SU-DHL-6 (cell line): ENCODE measurements around the gene RPTOR.

Experiments used
- H2AFZ ChIP-seq: fragments of 200-600 bp; sonication (generic); 2 replicates; pipeline ENCODE4 v1.6.1; 2014; ENCODE audit warnings: low read depth, mild to moderate bottlenecking, moderate library complexity, mixed read lengths, antibody characterized with exemption, low read length; ENCODE audit not compliant: severe bottlenecking
- H3F3A ChIP-seq: fragments of 200-600 bp; shearing (Covaris generic); 2 replicates; pipeline ENCODE4 v1.6.0; 2016; ENCODE audit warnings: antibody characterized with exemption, mild to moderate bottlenecking; ENCODE audit not compliant: insufficient read depth
- H3K27ac ChIP-seq: fragments of 200-600 bp; sonication (generic); 2 replicates; pipeline ENCODE4 v1.5.1; 2016; ENCODE audit warnings: low read depth, mild to moderate bottlenecking, low read length, moderate library complexity, mixed read lengths
- H3K27me3 ChIP-seq: fragments of 200-600 bp; sonication (generic), shearing (Covaris generic); 2 replicates; pipeline ENCODE4 v1.6.0; 2014; ENCODE audit warnings: mild to moderate bottlenecking, low read length
- H3K36me3 ChIP-seq: fragments of 200-600 bp; sonication (generic); 2 replicates; pipeline ENCODE4 v1.6.1; 2014; ENCODE audit warnings: mild to moderate bottlenecking, low read length, mixed read lengths
- H3K4me2 ChIP-seq: fragments of 300-600, 200-600 bp; shearing (Covaris generic), sonication (generic); 2 replicates; pipeline ENCODE4 v1.6.0; 2014; ENCODE audit warnings: low read length, low read depth, mild to moderate bottlenecking; ENCODE audit not compliant: poor library complexity, severe bottlenecking
- H3K4me3 ChIP-seq: fragments of 200-600 bp; sonication (generic); 2 replicates; pipeline ENCODE4 v1.5.1; 2014; ENCODE audit warnings: antibody characterized with exemption, low read length, mild to moderate bottlenecking, mixed read lengths; ENCODE audit not compliant: insufficient read depth, poor library complexity, severe bottlenecking
- H3K79me2 ChIP-seq: fragments of 200-600 bp; sonication (generic); 2 replicates; pipeline ENCODE4 v1.6.1; 2014; ENCODE audit warnings: mild to moderate bottlenecking, low read length, moderate library complexity; ENCODE audit not compliant: insufficient read depth
- H3K9ac ChIP-seq: fragments of 200-600 bp; sonication (generic); 2 replicates; pipeline ENCODE4 v1.7.0; 2014; ENCODE audit warnings: mild to moderate bottlenecking, low read length
- H3K9me2 ChIP-seq: fragments of 200-600 bp; sonication (generic); replicated peaks from 2 replicates; pipeline ENCODE4 v1.6.1; 2014; ENCODE audit warnings: low read length; ENCODE audit not compliant: insufficient read depth
- H3K9me3 ChIP-seq: fragments of 200-600 bp; sonication (generic); 2 replicates; pipeline ENCODE4 v1.6.1; 2014; ENCODE audit warnings: low read length, mixed read lengths; ENCODE audit not compliant: insufficient read depth
- H4K20me1 ChIP-seq: fragments of 200-600 bp; sonication (generic); 2 replicates; pipeline ENCODE4 v1.6.1; 2014; ENCODE audit warnings: low read depth, mild to moderate bottlenecking, antibody characterized with exemption, low read length, moderate library complexity, mixed read lengths
- EZH2phosphoT487 ChIP-seq: fragments of 200-600 bp; sonication (generic), shearing (Covaris generic); conservative IDR thresholded peaks from 2 replicates; pipeline ENCODE4 v1.6.1; 2018; ENCODE audit warnings: mild to moderate bottlenecking, antibody characterized with exemption, low read length, moderate library complexity, mixed read lengths
- TF ChIP-seq, protein P1 (sequence below): fragments of 200-600 bp; sonication (generic); IDR thresholded peaks from one replicate; pipeline ENCODE4 v1.5.1; 2017; ENCODE audit warnings: antibody characterized with exemption, mild to moderate bottlenecking, low read length, moderate library complexity; ENCODE audit not compliant: insufficient read depth, poor library complexity, severe bottlenecking

The RPTOR gene

DNA sequence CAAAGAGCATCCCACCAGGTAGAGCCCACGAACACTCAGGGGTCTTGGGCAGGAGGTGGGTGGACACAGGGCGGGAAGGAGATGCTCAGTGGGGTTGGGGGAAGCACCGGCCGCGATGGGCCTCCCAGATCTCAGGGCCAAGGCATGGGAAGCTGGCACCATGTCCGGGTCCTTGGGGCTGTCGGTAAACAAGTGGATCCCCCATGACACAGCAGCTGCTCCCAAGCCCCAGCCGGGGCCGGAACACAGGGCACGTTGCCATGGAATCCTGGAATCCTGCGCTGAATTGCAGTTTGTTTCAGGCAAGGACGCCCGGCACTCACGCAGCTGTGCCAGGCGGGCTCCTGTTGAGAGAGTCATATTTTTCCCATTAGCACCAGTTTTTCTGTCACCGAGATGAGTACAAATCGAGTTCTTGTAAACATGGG lies 424.0 kb downstream of the RPTOR start:
- TF ChIP-seq EZH2phosphoT487, result no peak
- TF ChIP-seq, protein P1, sequence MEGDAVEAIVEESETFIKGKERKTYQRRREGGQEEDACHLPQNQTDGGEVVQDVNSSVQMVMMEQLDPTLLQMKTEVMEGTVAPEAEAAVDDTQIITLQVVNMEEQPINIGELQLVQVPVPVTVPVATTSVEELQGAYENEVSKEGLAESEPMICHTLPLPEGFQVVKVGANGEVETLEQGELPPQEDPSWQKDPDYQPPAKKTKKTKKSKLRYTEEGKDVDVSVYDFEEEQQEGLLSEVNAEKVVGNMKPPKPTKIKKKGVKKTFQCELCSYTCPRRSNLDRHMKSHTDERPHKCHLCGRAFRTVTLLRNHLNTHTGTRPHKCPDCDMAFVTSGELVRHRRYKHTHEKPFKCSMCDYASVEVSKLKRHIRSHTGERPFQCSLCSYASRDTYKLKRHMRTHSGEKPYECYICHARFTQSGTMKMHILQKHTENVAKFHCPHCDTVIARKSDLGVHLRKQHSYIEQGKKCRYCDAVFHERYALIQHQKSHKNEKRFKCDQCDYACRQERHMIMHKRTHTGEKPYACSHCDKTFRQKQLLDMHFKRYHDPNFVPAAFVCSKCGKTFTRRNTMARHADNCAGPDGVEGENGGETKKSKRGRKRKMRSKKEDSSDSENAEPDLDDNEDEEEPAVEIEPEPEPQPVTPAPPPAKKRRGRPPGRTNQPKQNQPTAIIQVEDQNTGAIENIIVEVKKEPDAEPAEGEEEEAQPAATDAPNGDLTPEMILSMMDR, result no peak
- H2AFZ ChIP-seq, result no peak overlapping the region
- no peak overlapping the region for H3K4me2 ChIP-seq
- H3K9ac ChIP-seq, result no peak overlapping the region
- H3F3A ChIP-seq, result no peaks in the 10 kb centered on the region
- H4K20me1 ChIP-seq, result no peaks in the 10 kb centered on the region
- no peak overlapping the region for H3K4me3 ChIP-seq
- no peak overlapping the region for H3K27ac ChIP-seq
- H3K9me2 ChIP-seq, result no peaks in the 10 kb centered on the region
- H3K36me3 ChIP-seq, result no peaks in the 10 kb centered on the region
- H3K9me3 ChIP-seq, result no peaks in the 10 kb centered on the region
- no peaks in the 10 kb centered on the region for H3K79me2 ChIP-seq
- no peaks in the 10 kb centered on the region for H3K27me3 ChIP-seq

DNA sequence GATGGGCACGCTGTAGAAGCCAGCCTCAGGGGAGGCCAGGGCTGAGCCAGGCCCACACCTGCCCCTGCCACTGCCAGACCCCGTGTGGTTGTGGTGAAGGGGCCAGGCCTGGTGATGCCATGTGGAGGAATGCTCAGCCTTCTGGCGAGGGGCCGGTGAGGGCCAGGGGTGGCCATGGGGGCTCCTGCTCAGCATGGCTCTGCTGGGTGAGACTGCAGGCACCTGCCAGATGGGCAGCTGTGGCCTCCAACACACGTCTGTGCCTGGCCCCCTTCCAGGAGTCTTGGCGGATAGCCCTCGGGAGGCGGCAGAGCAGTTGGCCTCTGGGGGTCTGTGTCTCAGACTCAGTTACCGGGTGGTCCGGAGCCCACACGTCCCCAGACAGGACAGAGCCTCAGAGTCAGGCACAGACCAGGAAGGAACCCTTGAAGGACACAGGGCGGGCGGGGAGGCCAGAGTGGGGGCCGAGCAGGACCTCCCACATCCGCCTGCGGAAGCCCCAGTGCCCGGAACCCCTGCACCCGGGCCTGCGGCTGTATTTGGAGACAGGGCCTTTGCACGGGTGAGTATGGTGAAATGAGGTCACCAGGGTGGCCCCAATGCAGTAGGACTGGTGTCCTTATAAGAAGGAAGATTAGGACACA lies 424.5 kb downstream of the RPTOR start:
- H3K79me2 ChIP-seq, result no peaks in the 10 kb centered on the region
- no peaks in the 10 kb centered on the region for H4K20me1 ChIP-seq
- no peaks in the 10 kb centered on the region for H3K9me2 ChIP-seq
- H3K4me3 ChIP-seq, result no peak overlapping the region
- TF ChIP-seq, protein P1, result no peak
- TF ChIP-seq EZH2phosphoT487, result no peak
- H2AFZ ChIP-seq, result no peak overlapping the region
- H3K9me3 ChIP-seq, result no peaks in the 10 kb centered on the region
- no peak overlapping the region for H3K9ac ChIP-seq
- no peak overlapping the region for H3K27ac ChIP-seq
- no peaks in the 10 kb centered on the region for H3K36me3 ChIP-seq
- no peaks in the 10 kb centered on the region for H3F3A ChIP-seq
- H3K27me3 ChIP-seq, result no peaks in the 10 kb centered on the region
- no peak overlapping the region for H3K4me2 ChIP-seq

DNA sequence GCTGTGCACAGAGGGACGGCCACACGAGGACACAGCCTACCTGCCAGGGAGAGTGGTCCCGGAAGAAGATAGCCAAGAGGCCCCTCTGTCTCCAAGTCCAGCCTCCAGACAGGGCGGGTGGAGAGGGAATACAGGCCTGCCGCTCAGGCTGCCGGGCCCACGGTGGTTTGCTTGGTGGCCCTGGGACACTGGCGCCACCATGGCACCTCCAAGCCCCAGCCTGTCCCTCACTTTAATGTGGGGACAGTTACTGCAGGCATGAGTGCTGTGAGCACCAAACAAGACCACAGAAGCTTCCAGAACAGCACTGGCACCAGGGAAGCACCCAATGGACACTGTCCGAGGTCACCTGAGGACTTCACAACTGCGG lies 425.0 kb downstream of the RPTOR start:
- Histone ChIP-seq H3F3A (no peaks in the 10 kb centered on the region), H3K36me3 (no peaks in the 10 kb centered on the region), H2AFZ (no peak overlapping the region), H3K4me3 (no peak overlapping the region), H3K4me2 (no peak overlapping the region), H3K9me3 (no peaks in the 10 kb centered on the region), H3K79me2 (no peaks in the 10 kb centered on the region), H3K27ac (no peak overlapping the region), H3K9ac (no peak overlapping the region), H4K20me1 (no peaks in the 10 kb centered on the region), H3K27me3 (no peaks in the 10 kb centered on the region), H3K9me2 (no peaks in the 10 kb centered on the region)
- TF ChIP-seq, protein P1, result no peak
- TF ChIP-seq EZH2phosphoT487, result no peak
